Natural killer cell (primary cell): Measurements from ENCODE around the gene PRTG. TPM values are rescaled to one million over a fixed set of nuclear protein-coding genes. Genes with fewer than 3 reads are reported as not detected.
"Not testable (repeated sequence)": the region's sequence is repeated elsewhere in the genome, so short reads cannot be mapped to it uniquely, and the experiment has no call there.

Experiments used
- ATAC-seq, 3 donors: fragments of 150-1000 bp in 2 of 3; fragments of 200-7000 bp in 1 of 3; cut with Tn5 transposase; 1 replicate in 1 of 3; 2 replicates in 2 of 3; pipeline ENCODE4 v1.10.0; 2021; ENCODE audit warnings: mild to moderate bottlenecking in 2 of 3, moderate library complexity in 2 of 3
- DNase-seq, 2 donors: peaks; one replicate each; pipeline versions ENCODE4 v3.0.0 to v3.0.0-alpha.2; 2013 to 2021; ENCODE audit warnings: mixed read lengths in 1 of 2
- H3K27ac ChIP-seq: one replicate; pipeline ENCODE4 v1.5.1; 2013; ENCODE audit warnings: mild to moderate bottlenecking, low read length
- H3K27me3 ChIP-seq: one replicate; pipeline ENCODE4 v1.6.1; 2013; ENCODE audit warnings: low read length; ENCODE audit not compliant: control insufficient read depth, insufficient read depth
- H3K36me3 ChIP-seq: one replicate; pipeline ENCODE4 v1.6.1; 2013; ENCODE audit warnings: low read length; ENCODE audit not compliant: control insufficient read depth, insufficient read depth
- H3K4me1 ChIP-seq: one replicate; pipeline ENCODE4 v1.6.1; 2013; ENCODE audit warnings: low read length; ENCODE audit not compliant: control insufficient read depth, insufficient read depth
- H3K4me3 ChIP-seq: one replicate; pipeline ENCODE4 v1.5.1; 2013; ENCODE audit warnings: low read length
- H3K9me3 ChIP-seq: one replicate; pipeline ENCODE4 v1.6.1; 2013; ENCODE audit warnings: low read length; ENCODE audit not compliant: control insufficient read depth, insufficient read depth
- H3K27ac Mint-ChIP-seq, 2 donors: one replicate each; pipeline ENCODE4 v1.8.0; 2022; ENCODE audit warnings: mild to moderate bottlenecking in 2 of 2, mixed read lengths in 2 of 2, moderate library complexity in 1 of 2
- H3K27me3 Mint-ChIP-seq, 2 donors: one replicate each; pipeline ENCODE4 v1.8.0; 2022; ENCODE audit warnings: low read depth in 2 of 2, mixed read lengths in 2 of 2
- H3K36me3 Mint-ChIP-seq: one replicate; pipeline ENCODE4 v1.8.0; 2022; ENCODE audit warnings: mixed read lengths
- H3K4me1 Mint-ChIP-seq, 2 donors: one replicate each; pipeline ENCODE4 v1.8.0; 2022; ENCODE audit warnings: mixed read lengths in 2 of 2
- H3K4me3 Mint-ChIP-seq: one replicate; pipeline ENCODE4 v1.8.0; 2022; ENCODE audit warnings: mild to moderate bottlenecking, moderate library complexity, mixed read lengths
- H3K9me3 Mint-ChIP-seq, 2 donors: one replicate each; pipeline ENCODE4 v1.8.0; 2022; ENCODE audit warnings: mixed read lengths in 2 of 2
- CTCF ChIP-seq: fragments of 200-600 bp; IDR thresholded peaks from one replicate; pipeline ENCODE4 v1.8.0; 2022; ENCODE audit warnings: antibody characterized with exemption
- WGBS: methylation state at CpG from one replicate; pipeline ENCODE4 v1.1.7; 2013; ENCODE audit warnings: missing lambda C conversion rate; ENCODE audit not compliant: insufficient coverage; 5-methylcytosine and 5-hydroxymethylcytosine counted together
- intact Hi-C: fragments of 100-400 bp; cut with micrococcal nuclease; formaldehyde crosslinking; loops from one replicate; pipeline ENCODE4 v1.14.2; 2022
- total RNA-seq, 4 donors: library from RNA; stranded (reverse); fragments of 120-200 nt in 1 of 4; gene quantifications; one replicate each; pipeline versions ENCODE4 v1.2.3 to v1.2.4, GENCODE V29; 2013 to 2022

PRTG gene
- total RNA-seq, 3 donors from 2014 or later (not counting 1 experiment from before 2014, with no cell fraction given), result not detected

- H3K27me3 Mint-ChIP-seq, result peaks cover 11 to 30% of the 10 kb centered on the region in 2 donors
- no peak for DNase-seq
- no peak overlapping the region for H3K4me3 Mint-ChIP-seq
- no peaks in the 10 kb centered on the region for H3K4me1 Mint-ChIP-seq
- intact Hi-C loops, result no loop called here
- H3K36me3 Mint-ChIP-seq, result no peaks in the 10 kb centered on the region
- Histone ChIP-seq H3K9me3 (no peaks in the 10 kb centered on the region), H3K36me3 (no peaks in the 10 kb centered on the region), H3K27ac (no peak overlapping the region), H3K4me3 (no peak overlapping the region), H3K4me1 (no peaks in the 10 kb centered on the region), H3K27me3 (peaks cover 11% of the 10 kb centered on the region)
- 71% methylated on average over 1 of the region's 2 CpGs for WGBS
- no peak for ATAC-seq
- no peaks in the 10 kb centered on the region for H3K9me3 Mint-ChIP-seq
- TF ChIP-seq CTCF, result no peak
- no peak overlapping the region for H3K27ac Mint-ChIP-seq
These were observed 8.3 kb downstream of the PRTG start for GRCh38 chr15:55734641-55735040.

- H3K4me3 ChIP-seq, H3K36me3 Mint-ChIP-seq, H3K36me3 ChIP-seq, H3K4me3 Mint-ChIP-seq, ATAC-seq, DNase-seq, H3K27me3 ChIP-seq, H3K27ac ChIP-seq, H3K9me3 Mint-ChIP-seq, H3K4me1 ChIP-seq, H3K27ac Mint-ChIP-seq, H3K4me1 Mint-ChIP-seq, H3K9me3 ChIP-seq, intact Hi-C loops: not testable (repeated sequence)
- peaks cover 7 to 35% of the 10 kb centered on the region in 2 donors for H3K27me3 Mint-ChIP-seq
- WGBS, result 95% methylated on average over 6 of the region's 7 CpGs
These were observed 9.5 kb downstream of the PRTG start for GRCh38 chr15:55733461-55733860.

DNA sequence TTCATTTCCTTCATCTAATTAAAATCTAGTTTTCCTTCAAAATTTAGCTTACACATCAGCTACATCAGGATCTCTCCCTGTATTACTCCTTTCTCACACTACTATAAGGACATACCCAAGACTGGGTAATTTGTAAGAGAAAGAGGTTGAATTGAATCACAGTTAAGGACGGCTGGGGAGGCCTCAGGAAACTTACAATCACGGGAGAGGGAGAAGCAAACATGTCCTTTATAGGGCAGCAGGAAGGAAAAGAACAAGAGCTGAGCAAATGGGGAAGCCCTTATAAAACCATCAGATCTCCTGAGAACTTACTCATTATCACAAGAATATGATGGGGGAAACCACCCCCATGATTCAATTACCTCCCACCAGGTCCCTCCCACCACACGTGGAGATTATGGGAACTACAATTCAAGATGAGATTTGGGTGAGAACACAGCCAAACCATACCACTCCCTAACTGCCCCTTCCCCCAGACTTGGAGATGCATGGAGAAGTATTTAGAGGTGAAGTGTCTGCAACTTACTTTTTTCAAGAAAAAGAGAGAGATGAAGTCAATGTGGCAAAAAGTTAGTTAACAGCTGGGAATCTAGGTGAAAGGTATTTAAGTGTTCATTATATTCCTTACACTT, 21.3 kb downstream of the PRTG start:
- Histone ChIP-seq H3K36me3 (no peaks in the 10 kb centered on the region), H3K4me1 (no peaks in the 10 kb centered on the region), H3K27me3 (no peaks in the 10 kb centered on the region), H3K9me3 (no peaks in the 10 kb centered on the region), H3K4me3 (no peak overlapping the region), H3K27ac (no peak overlapping the region)
- Mint-ChIP-seq H3K4me1 (no peaks in the 10 kb centered on the region), H3K36me3 (peaks cover 7% of the 10 kb centered on the region), H3K27me3 (peaks cover 20 to 39% of the 10 kb centered on the region in 2 donors), H3K9me3 (no peaks in the 10 kb centered on the region), H3K4me3 (no peak overlapping the region), H3K27ac (no peak overlapping the region)
- WGBS, result 60% methylated on average over 1 of the region's 3 CpGs
- ATAC-seq (no peak), DNase-seq (no peak)
- intact Hi-C loops, result no loop called here
- TF ChIP-seq CTCF, result no peak

- ATAC-seq (no peak), DNase-seq (no peak)
- H3K9me3 Mint-ChIP-seq, result no peaks in the 10 kb centered on the region
- no peak overlapping the region for H3K4me3 Mint-ChIP-seq
- WGBS, result 97% methylated on average over 5 of the region's 6 CpGs
- no peaks in the 10 kb centered on the region for H3K4me1 Mint-ChIP-seq
- H3K27me3 ChIP-seq, result no peaks in the 10 kb centered on the region
- H3K36me3 Mint-ChIP-seq, result no peaks in the 10 kb centered on the region
- no peak overlapping the region for H3K27ac Mint-ChIP-seq
- no peaks in the 10 kb centered on the region for H3K9me3 ChIP-seq
- no peak overlapping the region for H3K27ac ChIP-seq
- no peak overlapping the region for H3K4me3 ChIP-seq
- no peak for TF ChIP-seq CTCF
- no peaks in the 10 kb centered on the region for H3K36me3 ChIP-seq
- no peaks in the 10 kb centered on the region for H3K4me1 ChIP-seq
- peaks cover 7 to 18% of the 10 kb centered on the region in 2 donors for H3K27me3 Mint-ChIP-seq
- intact Hi-C loops, result no loop called here
These were observed 27.4 kb downstream of the PRTG start for GRCh38 chr15:55715355-55716076.
